Stimulated activated CD4-positive, alpha-beta T cell treated with anti-CD3 and anti-CD28 coated beads, TNF-alpha, amount 100 ng/mL, for 4 hours (primary cell): Measurements from ENCODE around the gene ZNF441.
"Not testable (repeated sequence)": the region's sequence is repeated elsewhere in the genome, so short reads cannot be mapped to it uniquely, and the experiment has no call there.

ENCODE experiments used
- DNase-seq, 3 experiments: peaks; one replicate each; pipeline ENCODE4 v3.0.0-alpha.2; 2020; ENCODE audit warnings: low read depth in 3 of 3

The ZNF441 gene

DNA sequence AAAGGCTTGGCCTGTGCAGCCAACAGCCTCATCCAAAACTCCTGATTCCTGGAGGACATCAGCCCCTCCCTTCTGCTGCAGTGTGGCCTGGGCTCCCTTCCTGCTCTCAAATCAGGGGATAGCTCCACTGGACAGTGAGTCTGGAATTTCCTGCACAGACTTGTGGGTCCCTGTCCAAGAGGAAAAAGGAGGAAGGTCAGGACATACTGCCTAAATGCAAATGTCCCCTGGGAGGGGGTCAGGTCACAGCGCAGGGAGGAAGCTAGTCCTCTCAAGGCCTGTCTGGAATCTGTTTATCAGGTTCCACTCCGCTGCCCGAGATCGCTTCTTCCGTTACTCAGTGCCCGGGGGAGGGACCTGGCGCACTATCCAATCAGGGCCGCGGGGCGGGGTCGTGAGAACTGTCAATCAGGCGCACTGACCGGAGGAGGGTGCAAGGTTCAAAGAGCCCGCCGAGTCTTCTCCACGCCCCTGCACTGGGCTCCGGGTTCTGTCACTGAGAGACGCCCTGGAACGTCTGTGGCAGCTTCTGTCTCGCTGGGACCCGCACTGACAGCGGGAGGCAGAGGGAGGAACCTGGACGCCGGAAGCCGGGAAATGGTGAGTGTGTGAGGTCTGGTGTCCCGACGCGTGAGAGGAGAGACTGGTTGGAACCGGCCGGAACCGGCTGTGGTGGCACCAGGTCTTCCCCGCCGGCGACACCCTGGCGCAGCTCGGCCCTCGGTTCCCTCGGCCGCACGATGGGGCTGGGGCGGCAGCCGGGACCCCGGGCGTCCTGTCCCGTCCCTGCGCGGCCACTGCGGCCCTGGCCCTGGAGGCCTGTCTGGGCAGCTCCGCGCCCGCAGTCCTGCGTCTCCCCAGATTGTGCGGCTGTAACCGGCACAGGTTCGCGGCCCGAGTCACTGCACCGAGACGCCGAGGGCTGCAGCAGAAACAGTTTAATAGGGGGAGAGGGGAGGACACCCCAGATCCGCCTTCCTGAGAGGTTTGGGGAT is at the start of gene ZNF441:
ZNF441 (plus strand) TSS at position 404 of the 995 bp plus-strand sequence; CDS start at position 598, 194 bp downstream.
- DNase-seq, result peak; percentile 82 to 95 (median 86)

DNA sequence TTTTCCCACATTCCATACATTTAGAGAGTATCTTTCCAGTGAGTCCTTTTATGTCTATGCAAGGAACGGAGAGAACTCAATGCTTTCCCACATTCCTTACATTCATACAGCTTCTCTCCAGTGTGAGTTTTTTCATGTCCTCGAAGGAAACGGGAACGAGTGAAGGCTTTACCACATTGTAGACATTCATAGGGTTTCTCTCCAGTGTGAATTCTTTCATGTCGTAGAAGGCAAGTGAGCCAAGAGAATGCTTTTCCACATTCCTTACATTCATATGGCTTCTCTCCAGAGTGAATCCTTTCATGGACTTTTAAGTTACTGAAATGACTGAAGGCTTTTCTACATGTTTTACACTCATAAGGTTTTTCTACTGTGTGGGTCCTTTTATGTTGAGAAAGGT is 45.1 kb upstream of the ZNF441 start:
- DNase-seq, result no peak

DNA sequence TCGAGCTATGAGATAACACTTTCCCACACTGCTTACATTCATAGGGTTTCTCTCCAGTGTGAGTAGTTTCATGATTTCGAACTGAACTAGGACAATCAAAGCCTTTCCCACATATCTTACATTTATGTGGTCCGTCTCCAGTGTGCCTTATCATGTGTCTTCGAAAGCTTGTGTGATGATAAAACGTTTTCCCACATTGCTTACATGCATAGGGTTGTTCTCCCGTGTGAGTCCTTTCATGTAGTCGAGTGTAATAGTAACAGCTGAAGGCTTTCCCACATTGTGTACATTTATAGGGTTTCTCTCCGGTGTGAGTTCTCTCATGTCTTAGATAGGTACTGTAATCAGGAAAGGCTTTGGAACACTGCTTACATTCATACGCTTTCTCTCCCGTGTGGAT is 44.4 kb upstream of the ZNF441 start:
- DNase-seq, result no peak

DNA sequence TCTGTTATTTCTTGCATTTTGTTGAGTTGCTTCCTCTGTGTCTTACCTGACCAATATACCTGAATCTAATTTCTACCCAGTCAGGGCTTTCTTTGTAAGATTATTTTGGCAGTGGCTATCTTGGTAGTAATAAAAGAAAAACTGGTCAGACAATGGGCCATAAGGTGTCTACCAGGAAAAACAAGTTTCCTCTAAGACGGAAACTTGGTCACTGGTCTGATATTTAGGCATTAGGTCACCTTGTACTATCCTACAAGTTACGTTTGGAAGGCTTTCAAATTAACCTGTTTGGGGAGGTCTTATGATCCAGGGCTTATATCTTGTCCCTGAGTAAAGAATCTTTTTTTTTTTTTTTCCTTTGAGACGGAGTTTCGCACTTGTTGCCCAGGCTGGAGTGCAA is 37.2 kb upstream of the ZNF441 start:
- DNase-seq, result no peak

DNA sequence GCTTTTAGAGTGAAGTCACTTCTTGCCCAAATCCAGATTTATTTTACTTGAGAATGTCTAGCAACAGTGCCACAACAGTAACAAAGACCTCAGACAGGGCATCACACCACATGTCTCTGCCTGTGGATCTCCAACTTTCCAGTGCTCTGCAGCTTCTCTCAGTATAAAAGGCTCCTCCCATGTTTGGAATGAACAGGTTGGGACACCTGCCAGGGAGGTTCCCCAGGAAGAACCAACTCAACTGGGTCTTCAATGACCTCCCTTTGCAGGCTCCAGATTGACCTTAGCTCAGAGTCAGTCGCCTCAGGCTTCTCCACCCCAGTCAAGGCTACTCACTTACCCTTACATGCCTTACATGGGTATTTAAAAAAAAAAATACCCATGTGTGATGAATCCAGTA is 31.4 kb upstream of the ZNF441 start:
- no peak for DNase-seq

DNA sequence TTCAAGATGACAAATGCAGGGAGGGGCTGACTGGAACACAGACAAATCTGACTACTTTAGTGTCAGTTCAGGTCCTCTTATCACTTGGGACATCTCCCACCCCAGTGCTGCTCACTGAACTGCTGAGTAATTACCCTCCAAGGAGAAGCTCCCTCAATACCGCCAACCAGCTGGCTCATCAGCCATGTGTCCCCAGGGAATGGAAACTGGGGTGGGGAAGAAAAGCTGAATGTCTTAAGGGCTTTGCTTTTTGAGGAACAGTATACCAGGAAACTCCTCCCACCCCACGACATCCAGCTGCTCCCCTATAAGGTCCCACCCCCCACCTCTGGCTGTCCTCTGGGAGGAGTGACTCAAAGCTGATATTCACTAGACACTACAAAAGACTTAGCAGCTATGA is 30.1 kb upstream of the ZNF441 start:
- no peak for DNase-seq

DNA sequence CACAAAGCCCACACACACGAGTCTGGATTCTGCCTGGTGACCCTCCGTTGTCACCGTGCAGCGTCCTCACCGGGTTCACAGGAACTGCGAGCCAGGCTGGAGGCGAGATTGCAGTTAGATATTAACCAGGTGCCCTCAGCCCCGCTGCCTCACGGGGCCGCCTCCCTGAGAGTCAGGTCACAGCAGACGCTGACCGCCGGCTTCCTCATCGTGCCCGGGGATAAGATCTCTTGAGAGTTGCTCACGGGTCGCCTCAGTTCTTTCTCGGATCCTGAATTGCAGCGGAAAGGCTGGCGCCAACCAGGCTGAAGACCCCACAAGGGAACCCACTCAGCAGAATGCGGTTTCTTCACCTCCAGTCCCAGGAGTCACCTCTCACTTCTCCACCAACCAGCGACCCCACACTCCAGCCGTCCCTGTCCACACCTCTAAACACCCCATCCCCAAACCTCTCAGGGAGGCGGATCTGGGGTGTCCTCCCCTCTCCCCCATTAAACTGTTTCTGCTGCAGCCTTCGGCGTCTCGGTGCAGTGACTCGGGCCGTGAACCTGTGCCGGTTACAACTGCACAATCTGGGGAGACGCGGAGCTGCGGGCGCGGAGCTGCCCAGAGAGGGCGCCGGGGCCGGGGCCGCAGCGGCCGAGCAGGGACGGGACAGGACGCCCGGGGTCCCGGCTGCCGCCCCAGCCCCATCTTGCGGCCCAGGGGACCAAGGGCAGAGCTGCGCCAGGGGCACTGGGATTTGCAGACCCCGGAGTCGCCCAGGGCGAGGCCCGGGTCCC is 28.6 kb upstream of the ZNF441 start:
- DNase-seq, result peak in 1 of 3 experiments; percentile 9

DNA sequence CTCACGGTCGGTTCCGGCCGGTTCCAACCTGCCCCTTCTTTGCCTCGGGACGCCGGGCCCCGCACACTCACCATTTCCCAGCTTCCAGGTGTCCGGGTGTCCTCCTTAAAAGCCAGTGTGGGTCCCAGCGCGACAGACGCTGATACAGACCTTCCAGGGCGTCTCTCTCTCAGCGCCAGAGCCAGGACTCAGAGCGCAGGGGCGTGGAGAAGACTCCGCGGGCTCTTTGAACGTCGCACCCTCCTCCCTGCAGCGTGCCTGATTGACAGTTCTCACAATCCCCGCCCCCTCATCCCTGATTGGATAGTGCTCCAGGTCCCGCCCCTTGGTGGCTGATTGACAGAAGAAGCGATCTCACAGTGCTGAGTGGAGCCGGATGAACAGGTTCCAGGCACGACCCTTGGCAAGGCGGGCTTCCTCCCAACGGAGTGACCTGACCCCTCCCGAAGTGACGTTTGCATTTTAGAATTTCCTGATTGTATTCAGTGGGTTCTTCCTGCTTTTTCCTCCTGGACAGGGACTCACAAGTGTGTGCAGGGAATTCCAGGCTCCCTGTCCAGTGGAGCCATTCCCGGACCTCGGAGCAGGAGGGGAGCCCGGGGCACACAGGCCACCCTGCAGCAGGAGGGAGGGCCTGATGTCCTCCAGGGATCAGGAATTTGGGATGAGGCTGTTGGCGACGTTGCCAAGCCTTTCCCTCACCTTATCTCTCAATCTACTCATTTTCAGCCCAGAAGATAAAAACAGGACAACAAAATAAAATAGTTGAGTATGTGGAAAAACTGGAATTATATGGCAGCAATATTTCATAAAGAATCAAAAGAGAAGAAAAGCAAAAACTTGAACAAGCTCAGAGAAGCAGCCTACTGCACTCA is 27.8 kb upstream of the ZNF441 start, which contains the start of gene ZNF823:
ZNF823 (minus strand) TSS at position 201 of the 875 bp plus-strand sequence; CDS start at position 74, 127 bp downstream.
- peak; percentile 90 to 97 (median 95) for DNase-seq

DNA sequence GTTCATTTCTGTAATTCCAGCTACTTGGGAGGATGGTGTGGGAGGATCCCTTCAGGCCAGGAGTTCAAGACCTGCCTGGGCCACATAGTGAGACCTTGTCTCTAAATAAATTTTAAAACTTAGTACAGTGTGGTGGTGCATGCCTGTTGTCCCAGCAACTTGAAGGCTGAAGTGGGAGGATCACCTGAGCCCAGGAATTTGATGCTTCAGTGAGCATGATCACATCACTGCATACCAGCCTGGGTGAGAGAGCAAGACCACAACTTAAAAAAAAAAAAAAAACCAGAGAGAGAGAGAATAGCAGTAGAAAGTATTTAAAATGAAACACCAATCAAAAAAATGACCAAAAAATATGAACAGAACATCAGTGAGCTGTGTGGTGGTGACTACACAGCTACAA is 20.9 kb upstream of the ZNF441 start:
- DNase-seq, result no peak

DNA sequence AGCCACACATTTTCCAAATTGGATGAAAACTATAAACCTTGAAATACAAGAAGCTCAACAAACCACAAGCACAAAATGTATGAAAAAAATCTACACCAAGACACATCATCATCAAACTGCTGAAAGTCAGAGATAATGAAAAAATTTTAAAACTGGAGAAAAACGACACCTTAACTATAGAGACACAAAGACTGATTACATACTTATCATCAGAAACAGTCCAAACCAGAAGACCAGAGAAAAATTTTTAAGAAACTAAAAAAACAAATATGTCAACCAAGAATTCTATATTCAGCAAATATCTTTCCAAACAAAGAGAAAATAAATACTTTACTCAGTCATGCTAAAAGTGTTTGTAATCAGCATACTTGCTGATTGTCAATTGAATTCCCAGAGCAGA is 19.5 kb upstream of the ZNF441 start:
- DNase-seq, result no peak

DNA sequence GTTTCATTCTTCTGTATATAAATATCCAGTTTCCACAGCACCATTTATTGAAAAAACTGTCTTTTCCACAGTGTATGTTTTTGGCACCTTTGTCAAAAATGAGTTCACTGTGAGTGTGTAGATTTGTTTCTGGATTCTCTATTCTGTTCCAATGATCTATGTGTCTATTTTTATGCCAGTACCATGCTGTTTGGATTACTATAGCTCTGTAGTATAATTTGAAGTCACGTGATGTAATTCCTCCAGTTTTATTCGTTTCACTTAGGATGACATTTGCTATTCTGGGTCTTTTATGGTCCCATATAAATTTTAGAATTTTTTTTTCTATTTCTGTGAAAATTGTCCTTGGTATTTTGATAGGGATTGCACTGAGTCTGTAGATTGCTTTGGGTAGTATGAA is 17.0 kb upstream of the ZNF441 start:
- DNase-seq, result no peak

DNA sequence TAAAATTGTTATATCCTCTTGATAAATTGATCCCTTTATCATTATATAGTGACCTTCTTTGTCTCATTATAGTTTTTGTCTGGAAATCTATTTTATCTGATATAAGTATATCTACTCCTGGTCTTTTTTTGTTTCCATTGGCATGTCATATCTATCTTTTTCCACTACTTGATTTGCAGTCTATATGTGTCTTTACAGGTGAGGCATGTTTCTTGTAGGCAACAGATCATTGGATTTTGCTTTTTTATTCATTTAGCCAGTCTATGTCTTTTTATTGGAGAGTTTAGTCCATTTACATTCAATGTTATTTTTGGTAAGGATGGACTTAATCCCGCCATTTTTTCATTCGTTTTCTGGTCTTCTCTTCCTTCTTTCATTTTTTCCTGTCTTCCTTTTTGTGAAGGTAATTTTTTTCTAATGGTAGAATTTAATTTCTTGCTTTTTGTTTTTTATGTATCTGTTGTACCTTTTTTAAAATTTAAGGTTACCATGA is 14.5 kb upstream of the ZNF441 start:
- no peak for DNase-seq

DNA sequence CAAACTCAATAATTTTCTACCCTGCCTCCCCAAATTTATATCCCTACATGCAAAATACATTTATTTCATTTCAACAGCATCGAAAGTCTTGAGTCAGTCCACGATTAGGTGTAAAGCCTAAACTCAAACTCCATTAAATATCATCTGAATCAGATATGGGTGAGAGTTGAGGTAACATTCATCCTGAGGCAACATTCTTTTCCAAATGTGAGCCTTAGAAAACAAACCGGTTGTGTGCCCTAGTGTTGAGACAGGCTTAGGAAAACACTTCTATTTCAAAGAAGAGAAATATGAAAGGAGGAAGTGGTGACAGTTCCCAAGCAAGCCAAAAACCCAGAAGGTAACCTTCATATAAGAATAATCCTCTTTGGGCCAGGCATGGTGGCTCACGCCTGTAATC is 12.1 kb upstream of the ZNF441 start:
- DNase-seq, result no peak

DNA sequence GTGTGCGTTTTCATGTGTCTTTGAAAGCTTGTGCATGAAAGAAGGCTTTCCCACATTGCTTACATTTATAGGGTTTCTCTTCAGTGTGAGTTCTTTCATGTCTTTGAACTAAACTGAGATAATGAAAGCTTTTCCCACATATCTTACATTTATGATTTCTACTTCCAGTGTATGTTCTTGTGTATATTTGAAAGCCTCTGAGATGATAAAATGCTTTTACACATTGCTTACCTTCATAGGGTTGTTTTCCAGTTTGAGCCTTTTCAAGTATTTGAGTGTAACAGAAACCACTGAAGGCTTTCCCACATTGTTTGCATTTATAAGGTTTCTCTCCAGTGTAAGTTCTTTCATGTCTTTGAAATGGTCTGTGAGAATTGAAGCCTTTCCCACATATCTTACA is 9.8 kb upstream of the ZNF441 start:
- DNase-seq, result no peak

DNA sequence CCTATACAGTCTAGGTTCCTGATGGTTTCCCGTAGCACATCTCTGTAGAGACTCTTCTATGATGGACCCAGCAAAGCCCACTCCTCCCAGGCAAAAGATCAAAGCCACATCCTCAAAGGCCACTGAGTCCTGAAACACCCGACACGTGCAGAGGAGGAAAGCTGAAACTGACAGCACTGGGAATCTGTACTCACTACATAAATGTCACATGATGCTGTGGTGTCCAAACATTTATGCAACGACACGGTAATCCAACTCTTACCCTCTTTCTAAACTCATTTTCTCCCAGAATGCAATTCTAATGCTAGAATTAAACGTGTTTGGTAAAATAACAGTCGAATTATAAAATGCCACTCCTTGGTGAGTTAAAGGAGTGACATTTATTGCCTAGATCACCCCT is 7.0 kb upstream of the ZNF441 start:
- no peak for DNase-seq

DNA sequence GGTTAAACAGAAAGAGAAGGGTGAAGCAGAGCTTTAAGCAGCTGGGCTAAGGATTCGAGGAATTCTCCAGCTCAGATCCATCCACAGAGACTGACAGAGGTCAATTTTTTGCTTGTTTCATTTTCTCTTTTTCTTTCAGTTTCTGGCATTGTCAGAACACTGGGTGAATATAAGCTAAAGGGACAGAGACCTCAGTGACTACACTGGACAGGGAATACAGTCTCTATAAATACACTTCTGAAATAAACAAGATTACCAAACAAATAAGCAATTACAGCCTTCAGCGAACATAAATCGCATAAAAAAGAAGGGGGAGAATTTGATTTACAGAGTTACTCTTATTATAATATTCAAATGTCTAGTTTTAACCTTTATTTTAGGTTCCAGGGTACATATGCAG is 3.7 kb upstream of the ZNF441 start:
- no peak for DNase-seq

DNA sequence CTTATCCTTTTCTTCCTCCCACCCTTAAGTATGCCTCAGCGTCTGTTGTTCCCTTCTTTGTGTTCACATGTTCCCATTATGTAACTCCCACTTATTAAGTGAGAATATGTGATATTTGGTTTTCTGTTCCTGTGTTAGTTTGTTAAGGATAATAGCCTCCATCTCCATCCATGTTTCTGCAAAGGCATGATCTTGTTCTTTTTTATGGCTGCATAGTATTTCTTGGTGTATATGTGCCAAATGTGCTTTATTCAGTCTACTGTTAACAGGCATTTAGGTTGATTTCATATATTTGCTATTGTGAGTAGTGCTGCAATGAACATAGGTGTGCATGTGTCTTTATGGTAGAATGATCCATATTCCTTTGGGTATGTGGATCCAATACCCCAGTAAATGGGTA is 3.2 kb upstream of the ZNF441 start:
- DNase-seq, result no peak

DNA sequence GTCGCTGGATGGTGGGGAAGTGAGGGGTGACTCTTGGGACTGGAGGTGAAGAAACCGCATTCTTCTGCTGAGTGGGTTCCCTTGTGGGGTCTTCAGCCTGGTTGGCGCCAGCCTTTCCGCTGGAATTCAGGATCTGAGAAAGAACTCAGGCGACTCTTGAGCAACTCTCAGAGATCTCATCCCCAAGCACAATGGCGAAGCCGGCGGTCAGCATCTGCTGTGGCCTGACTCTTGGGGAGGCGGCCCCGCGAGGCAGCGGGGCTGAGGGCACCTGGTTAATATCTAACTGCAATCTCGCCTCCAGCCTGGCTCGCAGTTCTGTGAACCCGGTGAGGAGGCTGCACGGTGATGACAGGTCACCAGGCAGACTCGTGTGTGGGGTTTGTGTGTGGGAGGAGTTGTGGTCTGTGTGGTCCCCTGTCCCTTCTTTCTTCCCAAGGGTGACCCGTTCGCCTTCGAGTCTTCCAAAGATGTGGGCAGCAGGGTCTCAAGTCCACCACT is 883 bp downstream of the ZNF441 start:
- DNase-seq, result no peak

DNA sequence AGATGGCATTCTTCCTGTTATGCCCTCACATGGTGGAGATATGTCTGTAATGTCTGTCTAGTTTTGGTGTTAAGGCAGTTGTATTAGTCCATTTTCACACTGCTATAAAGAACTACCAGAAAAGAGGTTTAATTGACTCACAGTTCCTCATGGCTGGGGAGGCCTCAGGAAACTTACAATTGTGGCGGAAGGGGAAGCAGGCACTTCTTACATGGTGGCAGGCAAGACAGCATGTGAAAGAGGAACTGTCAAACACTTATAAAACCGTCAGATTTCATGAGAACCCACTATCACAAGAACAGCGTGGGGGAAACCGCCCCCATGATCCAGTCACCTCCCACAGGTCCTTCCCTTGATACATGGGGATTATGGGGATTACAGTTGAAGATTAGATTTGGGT is 3.2 kb downstream of the ZNF441 start:
- no peak for DNase-seq

DNA sequence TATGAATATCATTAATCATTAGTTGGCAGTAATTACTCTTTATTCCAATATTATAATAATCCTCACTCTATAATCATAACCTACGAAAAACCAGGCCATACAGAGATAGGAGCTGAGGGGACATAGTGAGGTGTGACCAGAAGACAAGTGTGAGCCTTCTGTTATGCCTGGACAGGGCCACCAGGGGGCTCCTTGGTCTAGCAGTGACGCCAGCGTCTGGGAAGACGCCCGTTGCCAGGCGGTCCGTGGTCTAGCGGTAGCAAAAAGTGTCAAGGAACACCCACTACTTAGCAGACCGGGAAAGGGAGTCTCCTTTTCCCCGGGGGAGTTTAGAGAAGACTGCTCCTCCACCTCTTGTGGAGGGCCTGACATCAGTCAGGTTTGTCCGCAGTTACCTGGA is 4.7 kb downstream of the ZNF441 start:
- not testable (repeated sequence) for DNase-seq

DNA sequence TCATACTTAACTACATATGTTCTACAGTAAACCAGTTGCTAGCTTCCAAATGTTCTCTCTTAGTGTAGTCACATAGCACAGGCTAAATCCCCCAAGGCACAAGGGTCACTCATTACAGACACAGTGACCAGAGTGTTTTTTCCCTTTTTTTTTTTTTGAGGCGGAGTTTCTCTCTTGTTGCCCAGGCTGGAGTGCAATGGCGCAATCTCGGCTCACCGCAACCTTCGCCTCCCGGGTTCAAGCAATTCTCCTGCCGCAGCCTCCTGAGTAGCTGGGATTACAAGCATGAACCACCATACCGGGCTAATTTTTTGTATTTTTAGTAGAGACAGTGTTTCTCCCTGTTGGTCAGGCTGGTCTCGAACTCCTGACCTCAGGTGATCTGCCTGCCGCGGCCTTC is 9.9 kb downstream of the ZNF441 start:
- not testable (repeated sequence) for DNase-seq
